Measurements from ENCODE around the gene GLDC. TPM values are rescaled to one million over a fixed set of nuclear protein-coding genes. Genes with fewer than 3 reads are reported as not detected.

Gene GLDC
- total RNA-seq, 1 experiment from 2014 or later: 145 TPM

DNA sequence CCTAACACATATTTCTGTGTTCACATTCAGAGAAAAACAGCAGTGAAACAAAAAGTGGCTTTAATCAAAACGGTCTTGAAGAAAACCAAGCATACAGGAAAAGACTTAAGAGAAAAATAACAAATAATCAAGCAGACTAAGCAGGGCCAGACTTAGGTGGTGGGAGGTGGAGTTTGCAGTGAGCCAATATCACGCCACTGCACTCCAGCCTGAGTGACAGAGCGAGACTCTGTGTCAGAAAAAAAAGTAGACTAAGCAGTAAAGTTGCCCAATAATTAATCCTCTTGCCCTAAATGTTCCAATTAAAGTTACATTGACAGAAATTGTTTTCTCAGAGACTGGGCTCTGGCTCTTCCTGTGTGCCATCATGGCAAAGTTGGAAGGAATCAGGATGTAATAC is 26.6 kb upstream of the GLDC start:
- ATAC-seq: no peak
- H3K36me3 Mint-ChIP-seq: peaks cover 37% of the 10 kb centered on the region
- no peak overlapping the region for H3K27ac Mint-ChIP-seq
- POLR2A ChIA-PET: no interaction called here
- H3K9me3 Mint-ChIP-seq: no peaks in the 10 kb centered on the region
- TF ChIP-seq OVOL2 (CRISPR knock-in tag; IDR thresholded peaks at IDR 0.05; ENCODE audit: borderline replicate concordance): no peak
- no peak for TF ChIP-seq ZNF396 (CRISPR knock-in tag; IDR thresholded peaks at IDR 0.05; ENCODE audit: borderline replicate concordance)
- TF ChIP-seq E2F4 (CRISPR knock-in tag; IDR thresholded peaks at IDR 0.05; ENCODE audit: borderline replicate concordance, low read depth): no peak
- no peak for TF ChIP-seq FOXJ3 (CRISPR knock-in tag; IDR thresholded peaks at IDR 0.05; ENCODE audit: borderline replicate concordance)
- no peak for TF ChIP-seq ZNF317 (CRISPR knock-in tag; IDR thresholded peaks at IDR 0.05; ENCODE audit: borderline replicate concordance, low read depth)
- no peak for TF ChIP-seq TEAD4 (CRISPR knock-in tag; IDR thresholded peaks at IDR 0.05)
- no peak for TF ChIP-seq SOX15 (CRISPR knock-in tag; IDR thresholded peaks at IDR 0.05)
- TF ChIP-seq ZNF671 (CRISPR knock-in tag; IDR thresholded peaks at IDR 0.05): no peak
- no peak for TF ChIP-seq SP1 (CRISPR knock-in tag; conservative IDR thresholded peaks at IDR 0.05)
- no peak for TF ChIP-seq ATF1 (CRISPR knock-in tag; IDR thresholded peaks at IDR 0.05)
- TF ChIP-seq SMAD3 (CRISPR knock-in tag; IDR thresholded peaks at IDR 0.05; ENCODE audit: borderline replicate concordance): no peak
- TF ChIP-seq CREM (CRISPR knock-in tag; IDR thresholded peaks at IDR 0.05): no peak
- TF ChIP-seq ZNF416 (CRISPR knock-in tag; IDR thresholded peaks at IDR 0.05): no peak
- no peak for TF ChIP-seq NFATC4 (CRISPR knock-in tag; IDR thresholded peaks at IDR 0.05)
- no peak for TF ChIP-seq JAZF1 (CRISPR knock-in tag; IDR thresholded peaks at IDR 0.05)
- TF ChIP-seq IRF2 (CRISPR knock-in tag; IDR thresholded peaks at IDR 0.05; ENCODE audit: borderline replicate concordance, low read depth): no peak
- CTCF ChIA-PET: no interaction called here
- H3K4me1 Mint-ChIP-seq: 0 out of 2 replicates have a peak, but pooled peaks cover 6% of the 10 kb centered on the region
- no peak overlapping the region for H3K4me3 Mint-ChIP-seq
- no peaks in the 10 kb centered on the region for H3K27me3 Mint-ChIP-seq (ENCODE audit: low read depth)
- no peak for DNase-seq (ENCODE audit: low spot score)

DNA sequence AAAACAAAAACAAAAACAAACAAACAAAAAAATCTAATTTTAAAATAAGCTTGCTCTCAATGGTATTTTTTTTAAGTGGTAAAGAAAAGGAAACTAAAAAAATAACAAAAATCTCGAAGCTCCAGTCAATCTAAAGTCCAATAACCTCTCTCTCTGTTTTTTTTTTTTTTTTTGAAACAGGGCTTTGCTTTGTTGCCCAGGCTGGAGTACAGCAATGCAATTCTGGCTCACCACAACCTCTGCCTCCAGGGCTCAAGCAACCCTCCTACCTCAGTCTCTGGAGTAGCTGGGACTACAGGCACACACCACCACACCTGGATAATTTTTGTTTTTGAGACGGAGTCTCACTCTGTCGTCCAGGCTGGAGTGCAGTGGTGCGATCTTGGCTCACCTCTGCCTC is 25.9 kb upstream of the GLDC start:
- TF ChIP-seq SP1 (CRISPR knock-in tag; conservative IDR thresholded peaks at IDR 0.05) (no peak), NR2C2 (CRISPR knock-in tag; IDR thresholded peaks at IDR 0.05) (no peak), ATF2 (CRISPR knock-in tag; IDR thresholded peaks at IDR 0.05; ENCODE audit: borderline replicate concordance, low read depth) (no peak), TCF7 (CRISPR knock-in tag; IDR thresholded peaks at IDR 0.05; ENCODE audit: low read depth) (no peak), ETV6 (CRISPR knock-in tag; IDR thresholded peaks at IDR 0.05) (no peak), FOXK1 (CRISPR knock-in tag; IDR thresholded peaks at IDR 0.05) (no peak), E2F4 (CRISPR knock-in tag; IDR thresholded peaks at IDR 0.05; ENCODE audit: borderline replicate concordance, low read depth) (no peak), GTF2I (CRISPR knock-in tag; conservative IDR thresholded peaks at IDR 0.05) (no peak), CREM (CRISPR knock-in tag; IDR thresholded peaks at IDR 0.05) (no peak), NFE2L1 (CRISPR knock-in tag; IDR thresholded peaks at IDR 0.05) (no peak)
- TF ChIP-seq, protein P1, sequence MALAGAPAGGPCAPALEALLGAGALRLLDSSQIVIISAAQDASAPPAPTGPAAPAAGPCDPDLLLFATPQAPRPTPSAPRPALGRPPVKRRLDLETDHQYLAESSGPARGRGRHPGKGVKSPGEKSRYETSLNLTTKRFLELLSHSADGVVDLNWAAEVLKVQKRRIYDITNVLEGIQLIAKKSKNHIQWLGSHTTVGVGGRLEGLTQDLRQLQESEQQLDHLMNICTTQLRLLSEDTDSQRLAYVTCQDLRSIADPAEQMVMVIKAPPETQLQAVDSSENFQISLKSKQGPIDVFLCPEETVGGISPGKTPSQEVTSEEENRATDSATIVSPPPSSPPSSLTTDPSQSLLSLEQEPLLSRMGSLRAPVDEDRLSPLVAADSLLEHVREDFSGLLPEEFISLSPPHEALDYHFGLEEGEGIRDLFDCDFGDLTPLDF (CRISPR knock-in tag; IDR thresholded peaks at IDR 0.05): no peak
- no peaks in the 10 kb centered on the region for H3K9me3 Mint-ChIP-seq
- ATAC-seq (no peak), DNase-seq (ENCODE audit: low spot score) (no peak)
- CTCF ChIA-PET: interaction anchor here (0.8 kb wide), 1 partner anchor 32 kb away, joined by 4 read pairs; no protein-coding TSS in a partner anchor
- H3K27me3 Mint-ChIP-seq (ENCODE audit: low read depth): no peaks in the 10 kb centered on the region
- H3K27ac Mint-ChIP-seq: no peak overlapping the region
- H3K4me3 Mint-ChIP-seq: no peak overlapping the region
- 0 out of 2 replicates have a peak, but pooled peaks cover 6% of the 10 kb centered on the region for H3K4me1 Mint-ChIP-seq
- H3K36me3 Mint-ChIP-seq: peaks cover 36% of the 10 kb centered on the region
- POLR2A ChIA-PET: no interaction called here

All from WTC11 (cell line).